Measurements from ENCODE around the gene SLC7A5. TPM values are rescaled to one million over a fixed set of nuclear protein-coding genes. Genes with fewer than 3 reads are reported as not detected.

SLC7A5 gene
- total and polyA plus RNA-seq, 2 of the 13 experiments (the other 11 are each of a cell fraction or from before 2014, with no cell fraction given): 79.6 to 155 TPM

GRCh38 chr16:87846705-87847466, 22.4 kb downstream of the SLC7A5 start:
- H3K4me1 ChIP-seq (ENCODE audit: insufficient read depth, low read length): peaks cover 99% of the 10 kb centered on the region
- no peak for DNase-seq (ENCODE audit: low spot score)
- peak overlapping the region; percentile 98 for H3K27ac ChIP-seq (ENCODE audit: extremely low read length, insufficient read depth, low read length)
- H2AFZ ChIP-seq (ENCODE audit: low read length): no peak overlapping the region
- peaks cover 17% of the 10 kb centered on the region; the same call in 1 of the 2 replicates for H4K20me1 ChIP-seq (ENCODE audit: insufficient read depth, low read length)
- intact Hi-C loops (cut with micrococcal nuclease; ENCODE audit: unreplicated experiment) (no loop called here), in situ Hi-C loops (cut with HindIII; ENCODE audit: extremely low pct_ligation_motif_present, low pct_unique_long_range_greater_than_20kb) (no loop called here)
- H3K27me3 ChIP-seq (ENCODE audit: control insufficient read depth in 1 of 2, insufficient read depth in 2 of 2, low read length in 2 of 2): no peaks in the 10 kb centered on the region
- BruUV-seq (replicated peaks): no TSS peak
- H3K79me2 ChIP-seq (ENCODE audit: insufficient read depth, low read length): peaks cover 79% of the 10 kb centered on the region
- H3K9me3 ChIP-seq (ENCODE audit: low read length): no peaks in the 10 kb centered on the region
- peak overlapping the region; percentile 73 for H3K4me2 ChIP-seq (ENCODE audit: low read depth, low read length)
- POLR2A ChIA-PET: interaction anchor here (0.8 to 9.4 kb wide), 14 partner anchors 10 to 77 kb away, joined by 3 to 399 read pairs (median 5); partner anchors contain the start of gene SLC7A5
- CTCF ChIA-PET (ENCODE audit: low intra/inter-chr PET ratio, low total read pairs): interaction anchor here (4.7 to 5.4 kb wide), 2 partner anchors 24 to 69 kb away, joined by 38 to 47 read pairs; no protein-coding TSS in a partner anchor
- 86% methylated on average over 21 of the region's 25 CpGs for WGBS (ENCODE audit: low lambda C conversion rate)
- peak overlapping the region in 1 of 3 experiments; percentile 64; a peak in 2 of 6 replicates for H3K4me3 ChIP-seq (replicated peaks in 1 of 3; ENCODE audit: insufficient read depth in 1 of 3, low read depth in 2 of 3, low read length in 3 of 3)
- no peak for FAIRE-seq
- peak overlapping the region; percentile 79 for H3K9ac ChIP-seq (ENCODE audit: insufficient read depth, low read depth, low read length)
- no peak for ATAC-seq
- peaks cover 44 to 65% of the 10 kb centered on the region in 2 experiments for H3K36me3 ChIP-seq (replicated peaks in 1 of 2; ENCODE audit: control insufficient read depth in 1 of 2, insufficient read depth in 2 of 2, low read length in 2 of 2)
- TF ChIP-seq ZNF503 (CRISPR knock-in tag; IDR thresholded peaks at IDR 0.05): no peak
- no peak for TF ChIP-seq EHMT2 (IDR thresholded peaks at IDR 0.05; ENCODE audit: borderline replicate concordance, low read depth, low read length)
- TF ChIP-seq ZNF383 (CRISPR knock-in tag; IDR thresholded peaks at IDR 0.05; ENCODE audit: borderline replicate concordance): no peak
- TF ChIP-seq ATF7 (IDR thresholded peaks at IDR 0.05): no peak
- TF ChIP-seq ATF7 (CRISPR knock-in tag; IDR thresholded peaks at IDR 0.05): 0 out of 2 replicates have a peak, but pooled peaks have one; percentile 1
- TF ChIP-seq ZNF816 (CRISPR knock-in tag; IDR thresholded peaks at IDR 0.05; ENCODE audit: borderline replicate concordance): no peak
- 0 out of 2 replicates have a peak, but pooled peaks have one; percentile 9 for TF ChIP-seq MAF1 (CRISPR knock-in tag; IDR thresholded peaks at IDR 0.05; ENCODE audit: borderline replicate concordance)
- 0 out of 2 replicates have a peak, but pooled peaks have one; percentile 6 for TF ChIP-seq ZNF558 (CRISPR knock-in tag; IDR thresholded peaks at IDR 0.05; ENCODE audit: borderline replicate concordance)
- TF ChIP-seq HIC2 (CRISPR knock-in tag; IDR thresholded peaks at IDR 0.05; ENCODE audit: low read depth): no peak
- TF ChIP-seq ZNF724P (CRISPR knock-in tag; IDR thresholded peaks at IDR 0.05; ENCODE audit: borderline replicate concordance): 0 out of 2 replicates have a peak, but pooled peaks have one; percentile 16
- 0 out of 2 replicates have a peak, but pooled peaks have one; percentile 47 for TF ChIP-seq ZNF317 (CRISPR knock-in tag; IDR thresholded peaks at IDR 0.05)
- TF ChIP-seq ZNF569 (CRISPR knock-in tag; IDR thresholded peaks at IDR 0.05; ENCODE audit: borderline replicate concordance): no peak
- TF ChIP-seq POGZ (CRISPR knock-in tag; IDR thresholded peaks at IDR 0.05): no peak
- TF ChIP-seq ZFX (CRISPR knock-in tag; IDR thresholded peaks at IDR 0.05; ENCODE audit: low read depth): no peak
- TF ChIP-seq SPEN (CRISPR knock-in tag; IDR thresholded peaks at IDR 0.05; ENCODE audit: low read depth): peak; percentile 13; the same call in 1 of the 2 replicates
- peak; percentile 35; the same call in 1 of the 2 replicates for TF ChIP-seq RXRA (CRISPR knock-in tag; IDR thresholded peaks at IDR 0.05)
- TF ChIP-seq SYNCRIP (IDR thresholded peaks at IDR 0.05; ENCODE audit: insufficient read depth, low read depth, low read length): no peak
- no peak for TF ChIP-seq ZNF264 (CRISPR knock-in tag; IDR thresholded peaks at IDR 0.05)
- TF ChIP-seq ZNF550 (CRISPR knock-in tag; IDR thresholded peaks at IDR 0.05; ENCODE audit: borderline replicate concordance): no peak
- TF ChIP-seq MAX (IDR thresholded peaks at IDR 0.05): no peak
